Chondrocyte (in vitro differentiated cells): ENCODE results near the gene UPB1. TPM values are rescaled to one million over a fixed set of nuclear protein-coding genes. Genes with fewer than 3 reads are reported as not detected.

Experiments used
- DNase-seq: peaks from one replicate; pipeline ENCODE4 v3.0.0; 2021; ENCODE audit warnings: mixed read lengths, low spot score
- H3K27ac Mint-ChIP-seq: one replicate; pipeline ENCODE4 v1.8.0; 2021; ENCODE audit warnings: mild to moderate bottlenecking, moderate library complexity, mixed read lengths; ENCODE audit not compliant: unreplicated experiment
- H3K27me3 Mint-ChIP-seq: 2 replicates; pipeline ENCODE4 v1.8.0; 2021; ENCODE audit warnings: low read depth, mixed read lengths
- H3K36me3 Mint-ChIP-seq: 2 replicates; pipeline ENCODE4 v1.8.0; 2021; ENCODE audit warnings: low read depth, mixed read lengths
- H3K4me1 Mint-ChIP-seq: 2 replicates; pipeline ENCODE4 v1.8.0; 2021; ENCODE audit warnings: low read depth, mild to moderate bottlenecking, mixed read lengths
- H3K4me3 Mint-ChIP-seq: one replicate; pipeline ENCODE4 v1.8.0; 2021; ENCODE audit warnings: mild to moderate bottlenecking, moderate library complexity, mixed read lengths; ENCODE audit not compliant: unreplicated experiment
- H3K9me3 Mint-ChIP-seq: 2 replicates; pipeline ENCODE4 v1.8.0; 2021; ENCODE audit warnings: low read depth, mixed read lengths
- total RNA-seq: library from RNA; stranded (reverse); gene quantifications from 3 replicates; pipeline ENCODE4 v1.2.1, GENCODE V29; 2021
- TF ChIP-seq, protein P1 (sequence below): fragments of 200-600 bp; sonication (generic); IDR thresholded peaks from 2 replicates; pipeline ENCODE4 v1.5.0; 2021; ENCODE audit warnings: antibody characterized with exemption, mild to moderate bottlenecking, moderate library complexity

UPB1 gene
- total RNA-seq, 1 donor from 2014 or later = 0.15 TPM

DNA sequence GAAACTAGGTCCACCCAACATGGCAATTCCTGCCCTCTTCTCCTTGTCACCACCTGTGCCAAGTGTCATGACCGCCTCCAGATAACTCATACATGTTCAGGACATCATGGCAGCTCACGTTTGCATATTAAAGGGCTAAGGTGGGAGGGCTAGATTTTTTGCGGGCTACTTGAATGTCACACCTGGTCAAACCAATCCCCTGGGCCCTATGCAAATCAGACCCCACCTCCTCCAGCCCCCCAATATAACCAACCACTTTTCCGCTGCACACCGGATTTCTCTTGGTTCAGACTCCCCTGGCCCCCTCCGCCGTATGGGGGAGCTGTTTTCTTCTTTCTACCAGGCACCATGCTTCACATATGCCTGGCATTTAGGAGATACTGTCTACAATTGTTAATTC is 12.6 kb downstream of the UPB1 start:
- no peaks in the 10 kb centered on the region for H3K9me3 Mint-ChIP-seq
- H3K4me1 Mint-ChIP-seq = peaks cover 27% of the 10 kb centered on the region
- H3K27me3 Mint-ChIP-seq = no peaks in the 10 kb centered on the region
- TF ChIP-seq, protein P1, sequence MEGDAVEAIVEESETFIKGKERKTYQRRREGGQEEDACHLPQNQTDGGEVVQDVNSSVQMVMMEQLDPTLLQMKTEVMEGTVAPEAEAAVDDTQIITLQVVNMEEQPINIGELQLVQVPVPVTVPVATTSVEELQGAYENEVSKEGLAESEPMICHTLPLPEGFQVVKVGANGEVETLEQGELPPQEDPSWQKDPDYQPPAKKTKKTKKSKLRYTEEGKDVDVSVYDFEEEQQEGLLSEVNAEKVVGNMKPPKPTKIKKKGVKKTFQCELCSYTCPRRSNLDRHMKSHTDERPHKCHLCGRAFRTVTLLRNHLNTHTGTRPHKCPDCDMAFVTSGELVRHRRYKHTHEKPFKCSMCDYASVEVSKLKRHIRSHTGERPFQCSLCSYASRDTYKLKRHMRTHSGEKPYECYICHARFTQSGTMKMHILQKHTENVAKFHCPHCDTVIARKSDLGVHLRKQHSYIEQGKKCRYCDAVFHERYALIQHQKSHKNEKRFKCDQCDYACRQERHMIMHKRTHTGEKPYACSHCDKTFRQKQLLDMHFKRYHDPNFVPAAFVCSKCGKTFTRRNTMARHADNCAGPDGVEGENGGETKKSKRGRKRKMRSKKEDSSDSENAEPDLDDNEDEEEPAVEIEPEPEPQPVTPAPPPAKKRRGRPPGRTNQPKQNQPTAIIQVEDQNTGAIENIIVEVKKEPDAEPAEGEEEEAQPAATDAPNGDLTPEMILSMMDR = no peak
- no peaks in the 10 kb centered on the region for H3K36me3 Mint-ChIP-seq
- DNase-seq = no peak
- H3K27ac Mint-ChIP-seq = no peak overlapping the region
- H3K4me3 Mint-ChIP-seq = no peak overlapping the region

DNA sequence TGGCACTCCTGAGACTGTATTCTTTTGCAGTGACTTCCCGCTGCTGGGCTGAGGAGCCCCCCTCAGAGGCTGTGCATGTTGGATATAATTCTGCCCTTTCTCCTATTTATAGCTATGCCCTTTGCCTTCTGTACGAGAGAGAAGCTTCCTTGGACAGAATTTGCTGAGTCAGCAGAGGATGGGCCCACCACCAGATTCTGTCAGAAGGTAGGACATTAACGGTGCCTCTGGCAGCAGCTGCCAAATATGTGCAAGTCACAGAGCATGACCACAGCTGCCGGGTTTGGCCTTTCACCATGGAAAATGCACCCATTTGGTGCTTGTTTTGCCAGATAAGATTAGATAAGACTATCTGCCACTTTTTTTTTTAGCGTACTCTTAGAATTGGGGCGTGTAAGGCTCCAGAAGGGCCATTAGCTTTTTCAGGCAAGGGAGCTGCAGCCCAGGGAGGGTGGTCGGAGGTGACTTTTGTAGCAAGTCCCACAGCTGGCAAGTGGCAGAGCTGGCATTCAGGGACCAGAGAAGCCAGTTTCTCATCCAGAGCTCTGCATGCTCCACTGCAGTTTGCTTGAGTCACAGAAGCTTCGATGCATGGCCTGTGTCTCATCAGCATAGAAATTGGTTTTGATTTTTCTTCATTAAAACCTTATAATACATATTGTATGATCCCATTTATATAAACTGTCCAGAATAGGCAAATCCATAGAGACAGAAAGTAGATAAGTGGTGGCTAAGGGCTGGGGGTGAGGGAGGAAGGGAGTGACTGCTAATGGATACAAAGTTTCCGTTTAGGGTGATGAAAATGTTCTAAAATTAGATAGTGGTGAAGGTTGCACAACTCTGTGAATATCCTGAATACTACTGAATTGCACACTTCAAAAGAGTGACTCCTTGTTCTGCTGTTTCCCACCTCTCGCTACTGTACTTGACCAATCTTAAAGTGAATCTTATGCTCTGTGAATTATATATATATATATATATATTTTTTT is 15.8 kb downstream of the UPB1 start:
- DNase-seq = peak; percentile 28
- H3K27me3 Mint-ChIP-seq = no peaks in the 10 kb centered on the region
- no peaks in the 10 kb centered on the region for H3K36me3 Mint-ChIP-seq
- TF ChIP-seq, protein P1 = no peak
- H3K4me3 Mint-ChIP-seq = no peak overlapping the region
- H3K9me3 Mint-ChIP-seq = no peaks in the 10 kb centered on the region
- peaks cover 29% of the 10 kb centered on the region for H3K4me1 Mint-ChIP-seq
- H3K27ac Mint-ChIP-seq = peak overlapping the region; percentile 66

DNA sequence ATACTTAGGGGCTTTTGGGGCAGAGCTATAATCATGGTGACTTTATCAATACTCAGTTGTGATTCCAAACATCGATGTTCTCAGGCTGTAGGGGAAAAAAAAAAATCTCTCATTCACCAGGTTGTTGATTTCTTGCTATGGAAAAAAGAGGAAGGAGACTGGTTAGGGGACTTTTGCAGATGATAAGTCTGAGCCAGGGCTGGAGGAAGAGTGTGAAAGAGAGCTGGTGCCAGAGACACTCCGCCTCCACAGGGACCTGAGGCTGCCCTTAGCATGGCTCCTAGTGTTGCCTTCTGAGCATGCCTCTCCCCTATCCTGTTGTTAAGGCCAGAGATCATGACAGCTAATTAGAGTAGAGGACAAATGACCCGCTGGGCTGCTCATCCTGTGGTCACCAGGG is 16.9 kb downstream of the UPB1 start:
- Mint-ChIP-seq H3K4me1 (peaks cover 34% of the 10 kb centered on the region), H3K27ac (no peak overlapping the region), H3K4me3 (no peak overlapping the region), H3K9me3 (no peaks in the 10 kb centered on the region), H3K36me3 (no peaks in the 10 kb centered on the region), H3K27me3 (no peaks in the 10 kb centered on the region)
- DNase-seq = no peak
- TF ChIP-seq, protein P1 = no peak

DNA sequence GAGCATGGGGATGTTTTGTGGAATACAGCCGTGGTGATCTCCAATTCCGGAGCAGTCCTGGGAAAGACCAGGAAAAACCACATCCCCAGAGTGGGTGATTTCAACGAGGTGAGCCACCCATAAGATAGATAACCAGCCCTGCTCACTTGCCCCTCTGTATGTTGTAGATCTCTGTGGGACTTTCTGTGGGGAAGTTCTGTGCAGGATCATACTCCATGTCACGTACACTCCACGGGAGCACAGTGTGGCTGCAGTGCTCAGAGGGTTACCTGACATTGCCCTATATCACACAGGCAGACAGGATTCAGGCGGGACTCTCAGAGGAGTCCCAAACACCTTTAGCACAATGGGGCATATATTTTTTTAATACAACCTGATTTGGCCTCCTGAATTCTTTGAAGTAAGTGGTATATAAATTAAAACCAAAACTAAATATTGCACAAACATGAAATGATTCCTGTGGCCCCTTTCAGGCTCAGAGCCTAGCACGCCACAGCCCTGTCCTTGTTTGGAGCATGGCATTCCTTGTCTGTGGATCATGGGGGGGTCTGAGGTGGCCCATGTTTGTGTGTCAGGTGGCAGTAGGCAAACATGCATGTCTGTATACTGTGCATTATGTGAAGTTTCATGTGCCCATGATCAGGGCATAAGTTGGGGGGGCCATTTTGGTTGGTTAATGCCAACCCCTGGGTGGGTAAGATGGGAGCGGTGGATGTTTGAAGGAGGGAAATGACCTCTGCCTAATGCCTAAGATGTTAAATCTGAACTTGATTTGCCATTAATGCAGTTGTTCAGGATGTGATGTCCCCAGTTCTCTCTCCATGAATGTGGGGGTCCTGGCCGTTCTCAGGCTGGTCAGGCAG is 18.5 kb downstream of the UPB1 start:
- Mint-ChIP-seq H3K4me3 (no peak overlapping the region), H3K4me1 (peaks cover 33% of the 10 kb centered on the region), H3K27me3 (no peaks in the 10 kb centered on the region), H3K9me3 (no peaks in the 10 kb centered on the region), H3K27ac (no peak overlapping the region), H3K36me3 (no peaks in the 10 kb centered on the region)
- TF ChIP-seq, protein P1 = no peak
- DNase-seq = peak; percentile 19
